Upper lobe of left lung (tissue), 4 donors: ENCODE results near the gene FXYD5.

ENCODE experiments used
- POLR2A ChIP-seq, 4 donors: fragments of 450-650 bp; IDR thresholded peaks; one replicate each; pipeline ENCODE4 v1.5.1; 2016 to 2017; ENCODE audit warnings: antibody characterized with exemption in 4 of 4, mild to moderate bottlenecking in 2 of 4
- POLR2AphosphoS5 ChIP-seq, 2 donors: sonication (generic); formaldehyde crosslinking; IDR thresholded peaks; one replicate each; pipeline ENCODE4 v1.5.1; 2017; ENCODE audit warnings: antibody characterized with exemption in 2 of 2
- TF ChIP-seq, protein P1 (sequence below), 6 experiments: fragments of 450-650 bp in 4 of 6; fragments of 200-600 bp in 2 of 6; sonication (generic) in 2 of 6; IDR thresholded peaks; one replicate each; pipeline ENCODE4 v1.5.1; 2016 to 2019; ENCODE audit warnings: antibody characterized with exemption in 6 of 6

DNA sequence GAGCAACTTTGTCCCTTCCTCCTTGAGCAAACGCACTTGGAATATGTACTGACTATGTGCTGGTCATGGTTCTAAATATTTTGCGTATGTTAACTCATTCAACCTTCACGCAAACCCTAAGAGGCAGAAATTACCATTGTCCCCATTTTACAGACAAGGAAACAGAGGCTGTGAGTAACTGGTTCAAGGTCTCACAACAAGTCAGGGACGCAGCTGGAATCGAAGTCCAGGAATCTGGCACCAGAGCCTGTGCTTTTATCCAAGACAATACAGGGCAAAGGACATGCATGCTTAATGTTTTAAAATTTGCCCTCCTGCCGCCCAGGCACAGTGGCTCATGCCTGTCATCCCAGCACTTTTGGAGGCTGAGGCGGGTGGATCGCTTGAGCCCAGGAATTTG is 5.1 kb downstream of the FXYD5 start:
- TF ChIP-seq POLR2A (IDR thresholded peaks at IDR 0.05) (no peak), POLR2AphosphoS5 (IDR thresholded peaks at IDR 0.05) (no peak)
- TF ChIP-seq, protein P1, sequence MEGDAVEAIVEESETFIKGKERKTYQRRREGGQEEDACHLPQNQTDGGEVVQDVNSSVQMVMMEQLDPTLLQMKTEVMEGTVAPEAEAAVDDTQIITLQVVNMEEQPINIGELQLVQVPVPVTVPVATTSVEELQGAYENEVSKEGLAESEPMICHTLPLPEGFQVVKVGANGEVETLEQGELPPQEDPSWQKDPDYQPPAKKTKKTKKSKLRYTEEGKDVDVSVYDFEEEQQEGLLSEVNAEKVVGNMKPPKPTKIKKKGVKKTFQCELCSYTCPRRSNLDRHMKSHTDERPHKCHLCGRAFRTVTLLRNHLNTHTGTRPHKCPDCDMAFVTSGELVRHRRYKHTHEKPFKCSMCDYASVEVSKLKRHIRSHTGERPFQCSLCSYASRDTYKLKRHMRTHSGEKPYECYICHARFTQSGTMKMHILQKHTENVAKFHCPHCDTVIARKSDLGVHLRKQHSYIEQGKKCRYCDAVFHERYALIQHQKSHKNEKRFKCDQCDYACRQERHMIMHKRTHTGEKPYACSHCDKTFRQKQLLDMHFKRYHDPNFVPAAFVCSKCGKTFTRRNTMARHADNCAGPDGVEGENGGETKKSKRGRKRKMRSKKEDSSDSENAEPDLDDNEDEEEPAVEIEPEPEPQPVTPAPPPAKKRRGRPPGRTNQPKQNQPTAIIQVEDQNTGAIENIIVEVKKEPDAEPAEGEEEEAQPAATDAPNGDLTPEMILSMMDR (IDR thresholded peaks at IDR 0.05) = no peak
